DND-41 (cell line): Measurements from ENCODE around the gene CSHL1.

Experiments
- CTCF ChIP-seq: IDR thresholded peaks from 2 replicates; pipeline ENCODE4 v1.5.1; 2012; ENCODE audit warnings: borderline replicate concordance, low read length, moderate library complexity, mild to moderate bottlenecking; ENCODE audit not compliant: poor library complexity, severe bottlenecking; ENCODE audit errors: extremely low read depth
- EZH2 ChIP-seq: IDR thresholded peaks from 3 replicates; pipeline ENCODE4 v1.6.1; 2012; ENCODE audit warnings: borderline replicate concordance, low read depth, mild to moderate bottlenecking, moderate library complexity, low read length, inconsistent platforms; ENCODE audit not compliant: severe bottlenecking

- TF ChIP-seq CTCF (peak; percentile 5), EZH2 (no peak)
Observed at GRCh38 chr17:63918305-63918704, 7.2 kb upstream of the CSHL1 start.
